GM23338 (cell line): ENCODE results near the gene SPARC. TPM values are rescaled to one million over a fixed set of nuclear protein-coding genes. Genes with fewer than 3 reads are reported as not detected.

ENCODE experiments used
- CREB1 ChIP-seq: fragments of 250-450 bp; sonication (Bioruptor Pico); IDR thresholded peaks from 2 replicates; pipeline ENCODE4 v1.5.0; 2020; ENCODE audit warnings: low read depth, mild to moderate bottlenecking, moderate library complexity
- CTCF ChIP-seq, 2 experiments: fragments of 200-600 bp in 1 of 2; sonication (generic) in 1 of 2; conservative IDR thresholded peaks; 2 replicates each; pipeline versions ENCODE4 v1.5.1 to v1.6.1; 2016 to 2017; ENCODE audit warnings: antibody characterized with exemption in 2 of 2, low read depth in 2 of 2, mild to moderate bottlenecking in 2 of 2, moderate library complexity in 1 of 2
- ETS1 ChIP-seq: IDR thresholded peaks from 2 replicates; pipeline ENCODE4 v1.6.1; 2016; ENCODE audit warnings: antibody characterized with exemption
- EZH2 ChIP-seq: fragments of 200-600 bp; sonication (generic); IDR thresholded peaks from one replicate; pipeline ENCODE4 v1.8.0; 2017; ENCODE audit warnings: antibody characterized with exemption, mild to moderate bottlenecking, low read depth; ENCODE audit not compliant: unreplicated experiment
- ZNF114 ChIP-seq: fragments of 250-450 bp; sonication (Bioruptor Pico); IDR thresholded peaks from 2 replicates; pipeline ENCODE4 v1.5.0; 2020; ENCODE audit warnings: mild to moderate bottlenecking, moderate library complexity
- ZNF331 ChIP-seq: fragments of 250-450 bp; sonication (Bioruptor Pico); IDR thresholded peaks from 2 replicates; pipeline ENCODE4 v1.5.0; 2020; ENCODE audit warnings: low read depth, mild to moderate bottlenecking, moderate library complexity
- ZNF462 ChIP-seq: fragments of 250-450 bp; sonication (Bioruptor Pico); IDR thresholded peaks from 2 replicates; pipeline ENCODE4 v1.5.0; 2020; ENCODE audit warnings: mild to moderate bottlenecking, moderate library complexity
- polyA plus RNA-seq: library from polyadenylated mRNA; unstranded; fragments of >200 nt; fragmentation: Nextera tagmentation; extraction: Ambion mirVana; gene quantifications from 2 replicates; pipeline ENCODE4 v1.2.1, GENCODE V29; 2016
- total RNA-seq: library from RNA; depleted of rRNA; stranded (reverse); fragments of >200 nt; shearing (Covaris generic); gene quantifications from 2 replicates; pipeline ENCODE4 v1.2.3, GENCODE V29; 2014

Gene SPARC
- total and polyA plus RNA-seq, 2 experiments from 2014 or later = 218 to 225 TPM

- TF ChIP-seq ZNF462 (CRISPR knock-in tag) = no peak
- TF ChIP-seq ETS1 = no peak
- no peak for TF ChIP-seq ZNF331 (CRISPR knock-in tag)
- no peak for TF ChIP-seq CTCF (conservative IDR thresholded peaks at IDR 0.05; ENCODE audit: low read depth in 2 of 2)
- TF ChIP-seq CREB1 (CRISPR knock-in tag) = no peak
- no peak for TF ChIP-seq EZH2
- TF ChIP-seq ZNF114 (CRISPR knock-in tag) = no peak
Observed at GRCh38 chr5:151637676-151638075, 49.0 kb downstream of the SPARC start (continued).
